Urinary bladder (tissue), 4 donors: ENCODE results near the gene F8. TPM values are rescaled to one million over a fixed set of nuclear protein-coding genes. Genes with fewer than 3 reads are reported as not detected.

Experiments
- DNase-seq: peaks from one replicate; pipeline ENCODE4 v3.0.0-alpha.2; 2015; ENCODE audit errors: extremely low spot score
- H3K27ac ChIP-seq: one replicate; pipeline ENCODE4 v1.5.1; 2013; ENCODE audit warnings: low read depth, mild to moderate bottlenecking, moderate library complexity
- H3K36me3 ChIP-seq: one replicate; pipeline ENCODE4 v1.6.1; 2013; ENCODE audit warnings: mild to moderate bottlenecking, moderate library complexity; ENCODE audit not compliant: insufficient read depth
- H3K4me1 ChIP-seq: one replicate; pipeline ENCODE4 v1.6.1; 2013; ENCODE audit warnings: mild to moderate bottlenecking, moderate library complexity; ENCODE audit not compliant: insufficient read depth
- H3K4me3 ChIP-seq: one replicate; pipeline ENCODE4 v1.5.1; 2013; ENCODE audit warnings: low read depth, low read length
- WGBS: extraction: QIAGEN DNeasy Blood & Tissue Kit; methylation state at CpG from one replicate; pipeline ENCODE4 v1.1.7; 2013; 5-methylcytosine and 5-hydroxymethylcytosine counted together
- polyA plus RNA-seq: library from polyadenylated mRNA; stranded (reverse); fragments of 200-250 nt; gene quantifications from one replicate; pipeline ENCODE4 v1.2.3, GENCODE V29; 2013
- small RNA-seq: library from RNA; depleted of rRNA; stranded (forward); fragments of <200 nt; gene quantifications from one replicate; pipeline ENCODE3, GENCODE V24; 2014
- total RNA-seq: library from RNA; depleted of rRNA; stranded (reverse); fragments of >200 nt; gene quantifications from one replicate; pipeline ENCODE4 v1.2.3, GENCODE V29; 2014
- donor health status: healthy with polysubstance abuse.
- donor health status: healthy.

The F8 gene
- total and polyA plus RNA-seq, 2 donors, result 10.1 to 14.7 TPM

DNA sequence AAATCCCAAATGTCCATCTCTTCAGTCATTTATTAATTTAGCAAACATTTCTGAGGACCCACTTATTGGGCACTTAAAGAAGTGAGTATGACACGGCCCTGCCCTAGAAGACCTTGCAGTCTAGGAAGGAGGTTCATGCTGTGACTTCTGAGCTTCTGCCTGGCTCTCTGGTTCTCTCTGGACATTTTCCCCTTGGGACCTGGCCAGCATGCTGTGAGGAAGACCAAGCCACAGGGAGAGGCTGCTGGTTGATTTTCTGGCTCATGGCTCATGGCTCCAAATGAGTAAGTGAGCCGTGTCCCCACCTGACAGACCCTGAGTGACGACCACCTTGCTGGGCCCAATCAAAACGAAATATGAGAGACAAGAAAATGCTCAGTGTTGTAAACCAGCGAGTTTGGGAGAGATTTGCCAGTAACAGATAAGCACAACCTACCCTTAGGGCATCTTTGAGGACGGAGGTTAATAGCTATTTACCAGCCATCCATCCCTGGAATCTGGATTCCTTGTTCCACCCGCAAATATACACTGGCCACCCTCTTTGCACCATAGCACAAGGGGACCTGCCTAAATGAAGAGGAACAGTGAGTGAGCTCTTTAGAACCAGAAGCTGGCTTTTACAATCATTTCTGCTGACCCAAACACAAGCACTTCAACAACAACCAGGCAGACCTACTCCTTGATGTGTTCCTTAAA, 218.1 kb downstream of the F8 start:
- H3K36me3 ChIP-seq, result no peaks in the 10 kb centered on the region
- no peak for DNase-seq
- peak overlapping the region; percentile 51 for H3K4me3 ChIP-seq
- no peaks in the 10 kb centered on the region for H3K4me1 ChIP-seq
- no peak overlapping the region for H3K27ac ChIP-seq
- 32% methylated on average over 7 of the region's 7 CpGs for WGBS

DNA sequence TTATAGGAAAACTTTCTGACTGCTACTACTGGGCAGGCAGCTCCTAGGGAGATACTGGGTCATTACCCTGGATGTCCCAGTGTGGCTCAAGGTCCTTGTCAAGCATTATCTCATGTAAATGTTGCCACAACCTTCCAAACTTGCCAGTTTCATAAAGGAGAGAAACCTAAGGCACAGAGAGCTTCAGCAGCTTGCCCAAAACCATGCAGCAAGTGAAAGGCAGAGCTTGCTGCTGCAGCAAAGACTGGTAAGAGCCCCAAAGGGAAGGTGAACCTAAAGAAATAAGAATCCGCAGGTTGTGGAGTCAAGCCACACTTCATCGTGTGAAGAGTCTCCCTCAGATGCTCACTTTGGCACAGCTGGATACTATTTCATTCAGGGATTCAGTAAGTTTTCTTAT, 219.6 kb downstream of the F8 start:
- H3K4me1 ChIP-seq, result no peaks in the 10 kb centered on the region
- WGBS, result 76% methylated on average over 2 of the region's 2 CpGs
- H3K36me3 ChIP-seq, result no peaks in the 10 kb centered on the region

GRCh38 chrX:154800478-154801210, 221.9 kb downstream of the F8 start:
- H3K27ac ChIP-seq, result no peak overlapping the region
- H3K4me1 ChIP-seq, result no peaks in the 10 kb centered on the region
- no peaks in the 10 kb centered on the region for H3K36me3 ChIP-seq
- WGBS, result 80% methylated on average over 8 of the region's 8 CpGs
- H3K4me3 ChIP-seq, result no peak overlapping the region
- no peak for DNase-seq

More for the DNA sequence above, 219.6 kb downstream of the F8 start:
- Histone ChIP-seq H3K27ac (no peak overlapping the region), H3K4me3 (no peak overlapping the region)
- no peak for DNase-seq

GRCh38 chrX:154799556-154800348, 222.8 kb downstream of the F8 start:
- 60% methylated on average over 9 of the region's 9 CpGs for WGBS
- H3K4me1 ChIP-seq, result no peaks in the 10 kb centered on the region
- DNase-seq, result no peak
- H3K27ac ChIP-seq, result no peak overlapping the region
- H3K4me3 ChIP-seq, result no peak overlapping the region
- no peaks in the 10 kb centered on the region for H3K36me3 ChIP-seq

GRCh38 chrX:154797006-154797405, 225.5 kb downstream of the F8 start:
- WGBS, result 70% methylated on average over 6 of the region's 6 CpGs
- DNase-seq, result no peak

DNA sequence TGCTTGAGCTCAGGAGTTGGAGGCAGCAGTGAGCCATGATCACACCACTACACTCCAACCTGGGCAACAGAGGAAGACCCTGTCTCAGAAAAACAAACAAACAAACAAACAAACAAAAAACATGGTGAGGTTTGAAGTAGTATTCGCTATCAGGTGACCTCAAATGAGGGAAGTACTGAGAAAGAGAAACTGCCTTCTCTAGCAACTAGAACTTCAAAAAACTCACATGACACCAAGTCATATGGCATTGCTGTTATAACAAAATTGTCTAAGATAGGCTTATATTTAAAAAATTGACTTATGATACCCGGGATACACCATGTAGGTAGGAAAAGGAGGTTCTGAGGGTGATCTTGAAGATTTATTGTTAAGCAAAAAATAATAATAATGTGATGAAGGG, 227.5 kb downstream of the F8 start:
- WGBS, result 88% methylated on average over 2 of the region's 2 CpGs
- no peak overlapping the region for H3K27ac ChIP-seq

More at GRCh38 chrX:154797006-154797405, 225.5 kb downstream of the F8 start:
- Histone ChIP-seq H3K27ac (no peak overlapping the region), H3K4me3 (no peak overlapping the region), H3K4me1 (no peaks in the 10 kb centered on the region), H3K36me3 (no peaks in the 10 kb centered on the region)

GRCh38 chrX:154793084-154793795, 229.3 kb downstream of the F8 start:
- Histone ChIP-seq H3K27ac (no peak overlapping the region), H3K4me1 (no peaks in the 10 kb centered on the region), H3K36me3 (no peaks in the 10 kb centered on the region), H3K4me3 (no peak overlapping the region)
- no peak for DNase-seq
- WGBS, result 77% methylated on average over 7 of the region's 7 CpGs

More for the DNA sequence above, 227.5 kb downstream of the F8 start:
- H3K4me3 ChIP-seq, result no peak overlapping the region
- H3K36me3 ChIP-seq, result no peaks in the 10 kb centered on the region
- H3K4me1 ChIP-seq, result no peaks in the 10 kb centered on the region
- no peak for DNase-seq

GRCh38 chrX:154791939-154792338, 230.6 kb downstream of the F8 start:
- no peak for DNase-seq
- H3K4me1 ChIP-seq, result no peaks in the 10 kb centered on the region
- no peak overlapping the region for H3K27ac ChIP-seq
- H3K36me3 ChIP-seq, result no peaks in the 10 kb centered on the region
- H3K4me3 ChIP-seq, result no peak overlapping the region
- WGBS, result 92% methylated on average over 8 of the region's 8 CpGs

GRCh38 chrX:154791467-154791866, 231.1 kb downstream of the F8 start:
- no peaks in the 10 kb centered on the region for H3K4me1 ChIP-seq
- 72% methylated on average over 4 of the region's 4 CpGs for WGBS
- no peak overlapping the region for H3K27ac ChIP-seq
- no peak for DNase-seq
- no peaks in the 10 kb centered on the region for H3K36me3 ChIP-seq
- H3K4me3 ChIP-seq, result no peak overlapping the region

Small RNA genes within 50 kb of the gene (small RNA-seq; reads per million reads assigned to genes)
- not detected for gene MIR1184-1

Other genes with a start within 250 kb of the F8 start
- 21.0 TPM for gene MPP1, start 217.2 kb downstream of the F8 start, total RNA-seq
- 24.9 TPM for gene MPP1, start 217.2 kb downstream of the F8 start, polyA plus RNA-seq
- not detected for gene SMIM9, start 188.1 kb downstream of the F8 start, total RNA-seq
- gene SMIM9, start 188.1 kb downstream of the F8 start, polyA plus RNA-seq, result not detected
- gene F8A1, start 136.4 kb downstream of the F8 start, total RNA-seq, result 0.95 TPM
- gene F8A1, start 136.4 kb downstream of the F8 start, polyA plus RNA-seq, result 24.9 TPM
- gene FUNDC2, start 4.1 kb upstream of the F8 start, total RNA-seq, result 56.6 TPM
- gene FUNDC2, start 4.1 kb upstream of the F8 start, polyA plus RNA-seq, result 162 TPM
- gene CMC4, start 48.4 kb upstream of the F8 start, total RNA-seq, result 11.8 TPM
- gene CMC4, start 48.4 kb upstream of the F8 start, polyA plus RNA-seq, result 20.1 TPM
- gene MTCP1, start 48.4 kb upstream of the F8 start, total RNA-seq, result 11.7 TPM
- 7.3 TPM for gene MTCP1, start 48.4 kb upstream of the F8 start, polyA plus RNA-seq
- gene BRCC3, start 48.8 kb upstream of the F8 start, total RNA-seq, result 16.3 TPM
- gene BRCC3, start 48.8 kb upstream of the F8 start, polyA plus RNA-seq, result 12.1 TPM
- 91.9 TPM for gene VBP1, start 193.7 kb upstream of the F8 start, total RNA-seq
- 34.9 TPM for gene VBP1, start 193.7 kb upstream of the F8 start, polyA plus RNA-seq
- gene RAB39B, start 241.8 kb upstream of the F8 start, total RNA-seq, result 1.4 TPM
- gene RAB39B, start 241.8 kb upstream of the F8 start, polyA plus RNA-seq, result 0.29 TPM